Naive thymus-derived CD4-positive, alpha-beta T cell (primary cell): Measurements from ENCODE around the gene TSPAN15. TPM values are rescaled to one million over a fixed set of nuclear protein-coding genes. Genes with fewer than 3 reads are reported as not detected.
A peak's percentile ranks its signal among the peaks of the same experiment; 100 is the strongest.
"Not testable (repeated sequence)": the region's sequence is repeated elsewhere in the genome, so short reads cannot be mapped to it uniquely, and the experiment has no call there.

Source experiments
- ATAC-seq: fragments of 150-1000 bp; cut with Tn5 transposase; 2 replicates; pipeline ENCODE4 v1.10.0; 2021; ENCODE audit warnings: mild to moderate bottlenecking, moderate library complexity
- CTCF ChIA-PET: fragments of 350-600 bp; sonication (Branson Sonifier 250); formaldehyde crosslinking; loops from one replicate; lab custom pipeline; 2021; ENCODE audit warnings: antibody characterized with exemption; lab: Charles Lee
- POLR2A ChIA-PET: fragments of 350-600 bp; sonication (Branson Sonifier 250); formaldehyde crosslinking; loops from one replicate; lab custom pipeline; 2021; ENCODE audit warnings: antibody characterized with exemption, inconsistent platforms; lab: Charles Lee
- DNase-seq, 9 donors: peaks; one replicate each; pipeline versions ENCODE4 v3.0.0 to v3.0.0-alpha.2; 2020 to 2022; ENCODE audit warnings: mixed read lengths in 1 of 9
- H3K27ac ChIP-seq: one replicate; pipeline ENCODE4 v1.7.0; 2013; ENCODE audit warnings: mild to moderate bottlenecking, low read depth, low read length, moderate library complexity
- H3K27me3 ChIP-seq, 2 donors: one replicate each; pipeline ENCODE4 v1.7.0; 2013; ENCODE audit warnings: low read length in 2 of 2, mild to moderate bottlenecking in 2 of 2, moderate library complexity in 2 of 2; ENCODE audit not compliant: control insufficient read depth in 2 of 2, insufficient read depth in 2 of 2
- H3K36me3 ChIP-seq, 3 experiments: 1 replicate in 2 of 3; 2 replicates in 1 of 3; pipeline ENCODE4 v1.7.0; 2013; ENCODE audit warnings: low read length in 3 of 3, mild to moderate bottlenecking in 3 of 3, moderate library complexity in 1 of 3; ENCODE audit not compliant: insufficient read depth in 3 of 3, control insufficient read depth in 2 of 3
- H3K4me1 ChIP-seq, 2 donors: one replicate each; pipeline ENCODE4 v1.7.0; 2013; ENCODE audit warnings: low read length in 2 of 2, mild to moderate bottlenecking in 2 of 2, moderate library complexity in 1 of 2; ENCODE audit not compliant: control insufficient read depth in 2 of 2, insufficient read depth in 2 of 2
- H3K4me3 ChIP-seq: 2 replicates; pipeline ENCODE4 v1.7.0; 2013; ENCODE audit warnings: mild to moderate bottlenecking, low read length
- H3K9me3 ChIP-seq, 3 experiments: 1 replicate in 2 of 3; 2 replicates in 1 of 3; pipeline ENCODE4 v1.7.0; 2013; ENCODE audit warnings: low read length in 3 of 3; ENCODE audit not compliant: control insufficient read depth in 2 of 3
- H3K27ac Mint-ChIP-seq, 9 donors: one replicate each; pipeline ENCODE4 v1.8.0; 2020 to 2022; ENCODE audit warnings: mixed read lengths in 9 of 9, mild to moderate bottlenecking in 8 of 9, moderate library complexity in 5 of 9, inconsistent platforms in 2 of 9
- H3K27me3 Mint-ChIP-seq, 5 donors: one replicate each; pipeline ENCODE4 v1.8.0; 2021 to 2022; ENCODE audit warnings: mixed read lengths in 5 of 5, mild to moderate bottlenecking in 1 of 5
- H3K36me3 Mint-ChIP-seq, 5 donors: one replicate each; pipeline ENCODE4 v1.8.0; 2020 to 2022; ENCODE audit warnings: mixed read lengths in 5 of 5, mild to moderate bottlenecking in 3 of 5, inconsistent platforms in 1 of 5
- H3K4me1 Mint-ChIP-seq, 7 donors: one replicate each; pipeline ENCODE4 v1.8.0; 2020 to 2022; ENCODE audit warnings: mixed read lengths in 7 of 7, mild to moderate bottlenecking in 3 of 7, inconsistent platforms in 1 of 7
- H3K4me3 Mint-ChIP-seq, 10 donors: one replicate each; pipeline ENCODE4 v1.8.0; 2020 to 2022; ENCODE audit warnings: mild to moderate bottlenecking in 10 of 10, mixed read lengths in 10 of 10, moderate library complexity in 6 of 10, inconsistent platforms in 2 of 10
- H3K9me3 Mint-ChIP-seq, 11 donors: one replicate each; pipeline ENCODE4 v1.8.0; 2020 to 2022; ENCODE audit warnings: mixed read lengths in 11 of 11, mild to moderate bottlenecking in 4 of 11, inconsistent platforms in 1 of 11, moderate library complexity in 1 of 11
- intact Hi-C, 2 donors: fragments of 100-400 bp; cut with micrococcal nuclease; formaldehyde crosslinking; loops; one replicate each; pipeline ENCODE4 v1.15.1; 2023
- polyA plus RNA-seq, 2 donors: library from polyadenylated mRNA; unstranded; fragments of 300-500 nt; fragmentation: Illumina TruSeq; gene quantifications; one replicate each; pipeline ENCODE4 v1.2.3, GENCODE V29; 2021
- total RNA-seq, 6 experiments: library from RNA in 5 of 6; stranded (reverse) in 5 of 6; gene quantifications; 1 replicate in 5 of 6; 2 replicates in 1 of 6; pipeline ENCODE4 v1.2.3 and lab custom pipeline; 2021 to 2026

Gene TSPAN15
- total and polyA plus RNA-seq, 7 experiments from 2014 or later: 1.2 to 7.2 (median 2.1) TPM

DNA sequence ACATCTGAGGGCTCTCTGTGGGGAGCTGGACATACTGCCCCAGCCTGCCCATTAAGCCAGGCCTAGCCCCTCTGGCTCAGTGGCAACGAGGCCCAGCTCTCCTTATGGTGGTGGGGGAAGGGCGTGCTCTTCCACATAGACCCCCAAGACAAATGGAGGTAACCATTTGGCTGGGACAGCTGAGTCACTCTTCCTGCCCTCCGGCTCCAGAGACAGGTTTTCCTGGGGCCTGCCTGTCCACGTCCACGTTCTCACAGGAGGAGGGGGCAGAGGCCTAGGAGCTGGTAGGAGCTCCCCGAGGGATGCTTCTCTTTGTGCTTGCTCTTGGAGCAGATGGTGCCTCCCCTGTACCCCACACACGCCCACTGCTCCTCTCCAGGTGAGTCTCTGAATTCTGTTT, 33.5 kb downstream of the TSPAN15 start:
- H3K4me3 Mint-ChIP-seq: no peak overlapping the region
- Histone ChIP-seq H3K4me3 (no peak overlapping the region), H3K9me3 (peaks cover 0 to 11% (median 0%) of the 10 kb centered on the region in 3 experiments), H3K4me1 (no peaks in the 10 kb centered on the region), H3K27me3 (no peaks in the 10 kb centered on the region), H3K36me3 (no peaks in the 10 kb centered on the region), H3K27ac (no peak overlapping the region)
- peaks cover 0 to 17% (median 11%) of the 10 kb centered on the region in 11 donors for H3K9me3 Mint-ChIP-seq
- H3K36me3 Mint-ChIP-seq: peaks cover 3 to 11% (median 7%) of the 10 kb centered on the region in 5 donors
- intact Hi-C loops: no loop called here
- DNase-seq (no peak), ATAC-seq (no peak)
- H3K27ac Mint-ChIP-seq: no peak overlapping the region
- peaks cover 0 to 3% (median 0%) of the 10 kb centered on the region in 5 donors for H3K27me3 Mint-ChIP-seq
- POLR2A ChIA-PET: no interaction called here
- CTCF ChIA-PET: no interaction called here
- H3K4me1 Mint-ChIP-seq: no peaks in the 10 kb centered on the region

GRCh38 chr10:69486922-69487730, 35.9 kb downstream of the TSPAN15 start:
- Histone ChIP-seq H3K4me1 (no peaks in the 10 kb centered on the region), H3K9me3 (peaks cover 0 to 14% (median 0%) of the 10 kb centered on the region in 3 experiments), H3K27ac (no peak overlapping the region), H3K4me3 (no peak overlapping the region), H3K36me3 (no peaks in the 10 kb centered on the region), H3K27me3 (no peaks in the 10 kb centered on the region)
- Mint-ChIP-seq H3K36me3 (peaks cover 3 to 11% (median 7%) of the 10 kb centered on the region in 5 donors), H3K27me3 (no peaks in the 10 kb centered on the region), H3K9me3 (peaks cover 0 to 17% (median 11%) of the 10 kb centered on the region in 11 donors), H3K4me1 (no peaks in the 10 kb centered on the region), H3K4me3 (no peak overlapping the region), H3K27ac (no peak overlapping the region)
- POLR2A ChIA-PET: no interaction called here
- ATAC-seq (no peak), DNase-seq (no peak)
- intact Hi-C loops: no loop called here
- CTCF ChIA-PET: no interaction called here

- H3K36me3 ChIP-seq, intact Hi-C loops, H3K27ac ChIP-seq, POLR2A ChIA-PET, H3K4me3 Mint-ChIP-seq, H3K4me1 Mint-ChIP-seq, CTCF ChIA-PET, H3K4me3 ChIP-seq, ATAC-seq, DNase-seq, H3K27me3 Mint-ChIP-seq, H3K27me3 ChIP-seq, H3K4me1 ChIP-seq: not testable (repeated sequence)
- peaks cover 0 to 17% (median 11%) of the 10 kb centered on the region in 11 donors for H3K9me3 Mint-ChIP-seq
- H3K36me3 Mint-ChIP-seq: peaks cover 3 to 11% (median 7%) of the 10 kb centered on the region in 5 donors
- H3K27ac Mint-ChIP-seq: peak overlapping the region in 1 of 9 donors; percentile 41
- H3K9me3 ChIP-seq: peaks cover 0 to 14% (median 0%) of the 10 kb centered on the region in 3 experiments
Measured at GRCh38 chr10:69488149-69488844, 37.0 kb downstream of the TSPAN15 start.

DNA sequence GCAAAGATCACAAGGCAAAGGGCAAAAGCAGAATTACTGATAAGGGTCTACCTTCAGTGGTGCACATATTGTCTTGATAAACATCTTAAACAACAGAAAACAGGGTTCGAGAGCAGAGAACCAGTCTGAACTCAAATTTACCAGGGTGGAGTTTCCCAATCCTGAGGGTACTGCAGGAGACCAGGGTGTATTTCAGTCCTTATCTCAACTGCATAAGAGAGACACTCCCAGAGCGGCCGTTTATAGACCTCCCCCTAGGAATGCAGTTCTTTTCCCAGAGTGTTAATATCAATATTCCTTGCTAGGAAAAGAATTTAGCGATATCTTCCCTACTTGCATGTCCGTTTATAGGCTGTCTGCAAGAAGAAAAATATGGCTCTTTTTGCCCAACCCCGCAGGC, 37.6 kb downstream of the TSPAN15 start:
- POLR2A ChIA-PET, H3K4me1 Mint-ChIP-seq, H3K4me1 ChIP-seq, H3K4me3 ChIP-seq, CTCF ChIA-PET, DNase-seq, intact Hi-C loops, H3K36me3 ChIP-seq, ATAC-seq, H3K27ac ChIP-seq, H3K4me3 Mint-ChIP-seq, H3K27me3 Mint-ChIP-seq, H3K27me3 ChIP-seq: not testable (repeated sequence)
- peaks cover 0 to 17% (median 11%) of the 10 kb centered on the region in 11 donors for H3K9me3 Mint-ChIP-seq
- H3K27ac Mint-ChIP-seq: peak overlapping the region in 1 of 9 donors; percentile 41
- H3K36me3 Mint-ChIP-seq: peaks cover 3 to 11% (median 7%) of the 10 kb centered on the region in 5 donors
- peaks cover 0 to 14% (median 0%) of the 10 kb centered on the region in 3 experiments for H3K9me3 ChIP-seq

- H3K27me3 Mint-ChIP-seq: no peaks in the 10 kb centered on the region
- CTCF ChIA-PET: no interaction called here
- DNase-seq: no peak
Measured at GRCh38 chr10:69489506-69490090, 38.3 kb downstream of the TSPAN15 start.

DNA sequence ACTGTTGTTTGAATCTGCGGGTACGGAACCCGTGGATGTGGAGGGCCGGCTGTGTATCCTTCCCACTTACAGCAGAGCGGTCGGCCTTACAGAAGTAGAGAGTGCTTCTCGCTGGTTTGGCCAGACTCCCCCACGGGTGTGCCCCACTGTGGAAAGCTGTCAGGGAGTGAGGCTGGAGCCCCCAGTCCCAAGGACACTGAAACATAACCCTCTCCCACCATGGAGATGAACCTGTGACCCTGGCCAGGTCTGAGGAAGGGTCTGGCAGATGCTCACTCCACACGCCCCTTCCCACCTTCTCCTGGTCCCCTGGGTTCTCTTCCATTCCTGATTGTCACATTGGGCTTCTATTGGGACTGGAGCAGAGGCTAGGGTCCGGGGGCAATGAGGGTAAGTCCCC, 39.6 kb downstream of the TSPAN15 start:
- no peak overlapping the region for H3K4me3 Mint-ChIP-seq
- DNase-seq: no peak
- CTCF ChIA-PET: no interaction called here

More at GRCh38 chr10:69489506-69490090, 38.3 kb downstream of the TSPAN15 start:
- H3K4me1 ChIP-seq: no peaks in the 10 kb centered on the region
- Mint-ChIP-seq H3K4me3 (no peak overlapping the region), H3K9me3 (peaks cover 0 to 17% (median 11%) of the 10 kb centered on the region in 11 donors), H3K4me1 (no peaks in the 10 kb centered on the region), H3K36me3 (peaks cover 3 to 11% (median 7%) of the 10 kb centered on the region in 5 donors), H3K27ac (no peak overlapping the region)
- no peak for ATAC-seq
- intact Hi-C loops: no loop called here
- no peaks in the 10 kb centered on the region for H3K27me3 ChIP-seq
- H3K27ac ChIP-seq: no peak overlapping the region
- POLR2A ChIA-PET: interaction anchor here (0.7 kb wide), 1 partner anchor 225 kb away, joined by 3 read pairs; no protein-coding TSS in a partner anchor
- no peak overlapping the region for H3K4me3 ChIP-seq
- no peaks in the 10 kb centered on the region for H3K36me3 ChIP-seq
- H3K9me3 ChIP-seq: peaks cover 0 to 14% (median 0%) of the 10 kb centered on the region in 3 experiments

More for the DNA sequence above, 39.6 kb downstream of the TSPAN15 start:
- H3K4me3 ChIP-seq: no peak overlapping the region
- H3K36me3 ChIP-seq: no peaks in the 10 kb centered on the region
- Mint-ChIP-seq H3K27me3 (no peaks in the 10 kb centered on the region), H3K4me1 (no peaks in the 10 kb centered on the region), H3K36me3 (peaks cover 0 to 11% (median 7%) of the 10 kb centered on the region in 5 donors), H3K27ac (no peak overlapping the region), H3K9me3 (peaks cover 0 to 17% (median 11%) of the 10 kb centered on the region in 11 donors)
- intact Hi-C loops: no loop called here
- H3K27me3 ChIP-seq: no peaks in the 10 kb centered on the region
- H3K27ac ChIP-seq: no peak overlapping the region
- POLR2A ChIA-PET: no interaction called here
- peaks cover 0 to 14% (median 0%) of the 10 kb centered on the region in 3 experiments for H3K9me3 ChIP-seq
- no peak for ATAC-seq
- H3K4me1 ChIP-seq: no peaks in the 10 kb centered on the region
